Central memory CD8-positive, alpha-beta T cell (primary cell): ENCODE measurements around the gene POU2F3.

ENCODE experiments used
- ATAC-seq: fragments of 150-1000 bp; cut with Tn5 transposase; replicated peaks from 2 replicates; pipeline ENCODE4 v1.10.0; 2022; ENCODE audit warnings: mild to moderate bottlenecking, moderate FRiP score, moderate number of reproducible peaks; ENCODE audit not compliant: poor library complexity, severe bottlenecking; ENCODE audit errors: extremely low read depth
- DNase-seq, 2 donors: peaks; one replicate each; pipeline ENCODE4 v3.0.0; 2021; ENCODE audit warnings: low spot score in 2 of 2
- H3K27ac Mint-ChIP-seq: one replicate; pipeline ENCODE4 v1.8.0; 2022; ENCODE audit warnings: low read depth, mild to moderate bottlenecking, moderate library complexity, mixed read lengths
- H3K27me3 Mint-ChIP-seq: one replicate; pipeline ENCODE4 v1.8.0; 2022; ENCODE audit warnings: mixed read lengths
- H3K36me3 Mint-ChIP-seq: one replicate; pipeline ENCODE4 v1.8.0; 2022; ENCODE audit warnings: mild to moderate bottlenecking, moderate library complexity, mixed read lengths; ENCODE audit not compliant: insufficient read depth
- H3K4me1 Mint-ChIP-seq: one replicate; pipeline ENCODE4 v1.8.0; 2022; ENCODE audit warnings: mixed read lengths
- H3K4me3 Mint-ChIP-seq: one replicate; pipeline ENCODE4 v1.8.0; 2022; ENCODE audit warnings: mild to moderate bottlenecking, moderate library complexity, mixed read lengths
- H3K9me3 Mint-ChIP-seq: one replicate; pipeline ENCODE4 v1.8.0; 2022; ENCODE audit warnings: mixed read lengths

POU2F3 gene

GRCh38 chr11:120212926-120213325 lies 27.0 kb upstream of the POU2F3 start:
- H3K4me1 Mint-ChIP-seq: peaks cover 19% of the 10 kb centered on the region
- no peak for ATAC-seq
- H3K27me3 Mint-ChIP-seq: peaks cover 34% of the 10 kb centered on the region
- no peak overlapping the region for H3K4me3 Mint-ChIP-seq
- no peaks in the 10 kb centered on the region for H3K9me3 Mint-ChIP-seq
- DNase-seq: no peak
- H3K36me3 Mint-ChIP-seq: no peaks in the 10 kb centered on the region
- H3K27ac Mint-ChIP-seq: no peak overlapping the region

GRCh38 chr11:120214581-120214980 lies 25.4 kb upstream of the POU2F3 start:
- peaks cover 19% of the 10 kb centered on the region for H3K4me1 Mint-ChIP-seq
- DNase-seq (no peak), ATAC-seq (no peak)
- H3K4me3 Mint-ChIP-seq: no peak overlapping the region
- H3K9me3 Mint-ChIP-seq: no peaks in the 10 kb centered on the region
- no peaks in the 10 kb centered on the region for H3K36me3 Mint-ChIP-seq
- no peak overlapping the region for H3K27ac Mint-ChIP-seq
- peaks cover 18% of the 10 kb centered on the region for H3K27me3 Mint-ChIP-seq

GRCh38 chr11:120215634-120216033 lies 24.3 kb upstream of the POU2F3 start:
- ATAC-seq (no peak), DNase-seq (no peak)
- no peak overlapping the region for H3K4me3 Mint-ChIP-seq
- no peaks in the 10 kb centered on the region for H3K9me3 Mint-ChIP-seq
- no peak overlapping the region for H3K27ac Mint-ChIP-seq
- H3K27me3 Mint-ChIP-seq: peaks cover 11% of the 10 kb centered on the region
- H3K36me3 Mint-ChIP-seq: no peaks in the 10 kb centered on the region
- H3K4me1 Mint-ChIP-seq: peaks cover 12% of the 10 kb centered on the region

GRCh38 chr11:120216426-120217102 lies 23.4 kb upstream of the POU2F3 start:
- DNase-seq (no peak), ATAC-seq (no peak)
- H3K4me3 Mint-ChIP-seq: no peak overlapping the region
- H3K4me1 Mint-ChIP-seq: peaks cover 10% of the 10 kb centered on the region
- H3K27ac Mint-ChIP-seq: no peak overlapping the region
- H3K27me3 Mint-ChIP-seq: peaks cover 8% of the 10 kb centered on the region
- H3K9me3 Mint-ChIP-seq: no peaks in the 10 kb centered on the region
- H3K36me3 Mint-ChIP-seq: no peaks in the 10 kb centered on the region

- H3K36me3 Mint-ChIP-seq: no peaks in the 10 kb centered on the region
- no peak for ATAC-seq
- no peak overlapping the region for H3K27ac Mint-ChIP-seq
- H3K4me3 Mint-ChIP-seq: no peak overlapping the region
- no peaks in the 10 kb centered on the region for H3K9me3 Mint-ChIP-seq
- H3K27me3 Mint-ChIP-seq: no peaks in the 10 kb centered on the region
- H3K4me1 Mint-ChIP-seq: no peaks in the 10 kb centered on the region
- DNase-seq: no peak
These were observed 22.4 kb upstream of the POU2F3 start for GRCh38 chr11:120217526-120217925.

DNA sequence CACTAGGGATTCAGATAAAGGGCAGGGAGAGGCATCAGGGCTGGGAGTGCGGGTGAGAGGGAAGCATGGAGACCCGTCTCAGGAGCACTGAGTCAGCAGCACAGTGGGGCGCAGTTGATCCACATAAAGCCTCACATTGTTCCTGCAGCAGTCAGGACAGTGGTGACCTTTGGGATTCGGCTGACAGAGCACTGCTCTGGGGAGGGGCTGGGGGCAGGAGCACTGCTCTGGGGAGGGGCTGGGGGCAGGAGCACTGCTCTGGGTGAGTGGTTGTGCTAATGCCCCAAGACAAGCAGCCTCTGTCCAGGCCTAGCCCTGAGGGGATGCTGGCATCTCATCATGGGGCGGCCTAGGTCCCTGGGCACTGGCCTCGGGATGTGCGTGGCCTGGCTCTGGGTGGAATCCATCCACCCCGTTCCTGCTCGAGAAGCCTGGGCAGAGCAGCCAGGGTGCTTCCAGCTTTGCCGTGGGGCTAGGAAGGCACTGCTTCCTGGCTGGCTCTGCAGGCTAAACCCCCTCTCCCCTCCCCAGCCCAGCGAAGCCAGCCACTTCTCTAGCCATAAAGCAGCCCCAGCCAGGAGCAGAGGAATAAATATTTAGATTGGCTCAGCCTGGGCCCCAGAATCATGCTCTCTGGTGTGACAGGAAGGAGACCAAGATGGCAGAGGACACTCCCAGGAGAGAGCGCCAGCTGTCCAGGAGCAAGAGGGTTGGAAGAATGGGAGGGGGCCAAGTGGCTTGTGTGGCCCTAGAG lies 21.8 kb upstream of the POU2F3 start:
- no peaks in the 10 kb centered on the region for H3K27me3 Mint-ChIP-seq
- no peaks in the 10 kb centered on the region for H3K36me3 Mint-ChIP-seq
- no peaks in the 10 kb centered on the region for H3K9me3 Mint-ChIP-seq
- no peaks in the 10 kb centered on the region for H3K4me1 Mint-ChIP-seq
- no peak for DNase-seq
- ATAC-seq: no peak
- no peak overlapping the region for H3K27ac Mint-ChIP-seq
- no peak overlapping the region for H3K4me3 Mint-ChIP-seq

DNA sequence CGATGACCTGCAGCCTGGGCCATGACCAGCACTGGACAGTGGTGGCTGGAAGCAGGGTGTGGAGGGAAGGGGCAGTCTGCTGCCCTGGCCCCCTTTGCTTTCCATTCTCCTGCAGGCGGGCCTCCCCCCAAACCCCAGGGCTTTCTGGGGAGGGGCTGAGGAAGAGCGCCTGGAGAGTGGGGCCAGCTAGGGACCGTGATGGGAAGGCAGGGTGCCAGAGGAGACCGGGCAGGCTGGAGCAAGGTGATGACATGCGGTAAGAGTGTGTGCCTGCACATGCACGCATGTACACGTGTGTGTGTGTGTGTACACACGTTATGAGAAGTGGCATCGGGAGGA lies 21.3 kb upstream of the POU2F3 start:
- no peaks in the 10 kb centered on the region for H3K36me3 Mint-ChIP-seq
- H3K4me3 Mint-ChIP-seq: no peak overlapping the region
- no peaks in the 10 kb centered on the region for H3K4me1 Mint-ChIP-seq
- ATAC-seq: no peak
- H3K27me3 Mint-ChIP-seq: peaks cover 4% of the 10 kb centered on the region
- no peaks in the 10 kb centered on the region for H3K9me3 Mint-ChIP-seq
- no peak for DNase-seq
- H3K27ac Mint-ChIP-seq: no peak overlapping the region

GRCh38 chr11:120219232-120219937 lies 20.6 kb upstream of the POU2F3 start:
- no peaks in the 10 kb centered on the region for H3K9me3 Mint-ChIP-seq
- H3K4me1 Mint-ChIP-seq: peaks cover under 1% of the 10 kb centered on the region
- H3K36me3 Mint-ChIP-seq: no peaks in the 10 kb centered on the region
- H3K27ac Mint-ChIP-seq: no peak overlapping the region
- peaks cover 11% of the 10 kb centered on the region for H3K27me3 Mint-ChIP-seq
- DNase-seq (no peak), ATAC-seq (no peak)
- H3K4me3 Mint-ChIP-seq: no peak overlapping the region

DNA sequence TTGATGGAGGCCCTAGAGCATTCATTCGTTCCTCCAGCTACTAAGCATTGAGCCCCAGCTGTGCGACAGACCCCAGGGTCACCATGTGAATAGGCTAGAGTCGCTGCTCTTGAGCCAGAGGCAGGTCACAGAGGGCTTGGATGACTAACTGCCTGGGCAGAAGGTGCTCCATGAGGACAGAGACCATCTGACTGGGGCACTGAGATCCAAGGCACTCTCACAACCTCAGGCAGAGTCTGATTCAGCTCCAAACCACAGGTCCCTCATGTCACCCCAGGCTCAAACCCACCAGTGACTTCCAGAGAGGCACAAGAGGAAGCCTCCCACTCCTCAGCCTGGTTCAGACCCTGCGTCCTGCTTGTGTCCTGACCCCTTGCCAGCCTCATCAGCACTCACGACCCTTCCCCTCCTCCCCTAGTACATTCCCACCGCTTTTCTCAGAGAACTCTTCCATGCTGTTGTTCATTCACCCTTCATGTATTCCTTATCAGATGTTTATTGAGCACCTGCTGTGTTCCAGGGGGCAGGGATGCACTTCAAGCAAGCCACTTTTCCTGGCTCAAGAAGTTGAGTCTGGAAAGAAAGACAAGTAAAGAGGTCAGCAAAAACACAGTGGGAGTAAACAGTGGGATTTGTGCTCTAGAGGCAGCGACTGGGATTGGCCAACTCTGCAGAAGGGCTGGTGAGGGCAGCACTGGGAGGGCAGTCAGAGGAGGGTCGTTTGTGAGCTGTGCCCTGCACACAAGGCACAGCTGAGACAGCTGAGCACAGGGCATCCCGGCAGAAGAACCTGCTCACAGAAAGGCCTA lies 19.8 kb upstream of the POU2F3 start:
- H3K27me3 Mint-ChIP-seq: peaks cover 19% of the 10 kb centered on the region
- H3K27ac Mint-ChIP-seq: no peak overlapping the region
- DNase-seq: no peak
- H3K36me3 Mint-ChIP-seq: no peaks in the 10 kb centered on the region
- H3K9me3 Mint-ChIP-seq: no peaks in the 10 kb centered on the region
- no peak overlapping the region for H3K4me3 Mint-ChIP-seq
- ATAC-seq: no peak
- peaks cover 9% of the 10 kb centered on the region for H3K4me1 Mint-ChIP-seq

GRCh38 chr11:120220747-120221037 lies 19.2 kb upstream of the POU2F3 start:
- Mint-ChIP-seq H3K36me3 (no peaks in the 10 kb centered on the region), H3K27ac (no peak overlapping the region), H3K4me3 (no peak overlapping the region), H3K27me3 (peaks cover 24% of the 10 kb centered on the region), H3K9me3 (no peaks in the 10 kb centered on the region), H3K4me1 (peaks cover 9% of the 10 kb centered on the region)
- DNase-seq (no peak), ATAC-seq (no peak)

DNA sequence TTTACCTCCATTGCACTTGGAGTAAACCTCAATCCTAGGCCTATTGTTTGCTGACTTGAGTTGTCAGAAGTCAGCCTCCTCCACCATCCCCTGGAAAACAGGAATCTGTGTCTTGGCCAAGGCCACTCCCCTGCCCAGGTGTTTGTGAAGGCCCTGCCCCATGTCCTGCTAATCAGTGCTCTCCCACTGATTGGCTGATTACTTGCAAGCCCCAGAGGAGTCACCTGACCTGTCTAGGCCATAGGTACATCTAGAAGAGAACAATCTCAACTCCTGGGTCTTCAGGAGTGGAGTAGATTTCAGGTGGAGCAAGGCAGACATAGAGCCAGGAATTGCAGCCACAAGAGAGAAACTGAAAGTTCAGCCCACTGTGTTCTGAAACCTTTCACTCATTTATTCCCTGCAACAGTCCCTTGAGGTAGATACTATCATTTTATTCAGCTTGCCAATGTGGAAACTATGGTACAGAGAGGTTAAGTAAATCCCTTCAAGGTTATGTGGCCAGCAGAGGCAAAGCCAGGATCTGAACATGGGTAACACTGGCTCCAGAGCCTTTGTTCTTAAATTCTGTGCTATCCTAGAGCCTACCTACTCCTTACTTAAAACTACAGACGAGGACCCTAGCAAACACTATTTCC lies 18.7 kb upstream of the POU2F3 start:
- Mint-ChIP-seq H3K9me3 (no peaks in the 10 kb centered on the region), H3K27me3 (peaks cover 29% of the 10 kb centered on the region), H3K4me3 (no peak overlapping the region), H3K4me1 (peaks cover 9% of the 10 kb centered on the region), H3K36me3 (no peaks in the 10 kb centered on the region), H3K27ac (no peak overlapping the region)
- DNase-seq: no peak
- no peak for ATAC-seq

DNA sequence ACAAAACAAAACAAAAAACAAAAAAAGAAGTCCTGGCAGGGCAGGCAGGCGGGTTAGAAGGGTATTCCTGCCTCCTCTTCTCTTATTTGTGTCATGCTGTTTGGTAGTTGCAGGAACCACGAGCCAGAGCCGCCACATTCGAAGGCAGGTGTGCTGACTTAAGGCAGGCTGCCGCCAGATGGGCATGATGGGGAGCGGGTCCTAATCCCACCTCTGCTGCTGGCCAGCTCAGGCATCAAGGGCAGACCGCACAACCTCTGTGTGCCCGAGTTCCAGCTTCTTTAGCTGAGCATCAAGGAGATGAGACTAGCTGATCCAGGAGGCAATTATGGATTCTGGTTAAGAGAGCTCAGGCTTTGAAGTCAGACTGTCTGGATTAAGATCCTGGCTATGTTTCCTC lies 17.0 kb upstream of the POU2F3 start:
- H3K9me3 Mint-ChIP-seq: no peaks in the 10 kb centered on the region
- no peak overlapping the region for H3K27ac Mint-ChIP-seq
- H3K4me1 Mint-ChIP-seq: peaks cover 9% of the 10 kb centered on the region
- peaks cover 30% of the 10 kb centered on the region for H3K27me3 Mint-ChIP-seq
- peaks cover 3% of the 10 kb centered on the region for H3K36me3 Mint-ChIP-seq
- DNase-seq: no peak
- no peak for ATAC-seq
- H3K4me3 Mint-ChIP-seq: no peak overlapping the region
